ENCODE measurements around the gene BPGM.

DNA sequence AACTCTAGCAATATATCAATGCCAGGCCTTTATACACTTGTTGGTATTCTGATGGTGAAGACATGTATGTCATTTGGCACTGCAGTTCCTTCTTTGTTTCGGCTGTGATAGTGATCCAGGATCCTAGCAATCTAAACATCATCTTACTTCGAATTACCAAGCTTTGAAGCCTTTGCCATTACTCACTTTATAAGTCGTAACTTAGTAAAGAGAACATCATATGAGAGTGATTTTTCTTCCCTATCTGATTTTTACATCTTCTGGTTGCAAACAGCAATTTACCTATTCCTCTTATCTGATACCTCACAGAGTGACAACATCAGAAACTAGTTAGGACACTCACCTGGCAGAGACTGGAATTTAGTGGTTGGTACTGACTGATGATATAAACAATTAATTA lies 7.6 kb upstream of the BPGM start:
- no peak for TF ChIP-seq POLR2AphosphoS5 (IDR thresholded peaks at IDR 0.05; ENCODE audit: borderline replicate concordance, low read depth, low read length)
- no peak for TF ChIP-seq EZH2 (IDR thresholded peaks at IDR 0.05)
